Skeletal muscle satellite cell (primary cell): ENCODE results near the gene RGS17.

Experiments used
- H3K27me3 ChIP-seq: 2 replicates; pipeline ENCODE4 v1.7.0; 2013; ENCODE audit warnings: low read length; ENCODE audit not compliant: control insufficient read depth, insufficient read depth
- H3K36me3 ChIP-seq: 2 replicates; pipeline ENCODE4 v1.7.0; 2013; ENCODE audit warnings: mild to moderate bottlenecking, control low read depth, low read length; ENCODE audit not compliant: insufficient read depth
- H3K4me1 ChIP-seq: 2 replicates; pipeline ENCODE4 v1.7.0; 2013; ENCODE audit warnings: low read length; ENCODE audit not compliant: control insufficient read depth, insufficient read depth
- H3K4me2 ChIP-seq: 2 replicates; pipeline ENCODE4 v1.7.0; 2013; ENCODE audit warnings: mild to moderate bottlenecking, low read length
- H3K4me3 ChIP-seq: 2 replicates; pipeline ENCODE4 v1.7.0; 2013; ENCODE audit warnings: low read length
- H3K9ac ChIP-seq: 2 replicates; pipeline ENCODE4 v1.7.0; 2013; ENCODE audit warnings: mild to moderate bottlenecking, low read depth, low read length, moderate library complexity
- H3K9me3 ChIP-seq: replicated peaks from 2 replicates; pipeline ENCODE4 v1.7.0; 2013; ENCODE audit warnings: mild to moderate bottlenecking, control low read depth, low read length

Gene RGS17

GRCh38 chr6:153051801-153052200 lies 79.3 kb downstream of the RGS17 start:
- Histone ChIP-seq H3K4me1 (no peaks in the 10 kb centered on the region), H3K36me3 (no peaks in the 10 kb centered on the region)

GRCh38 chr6:153048631-153049030 lies 82.5 kb downstream of the RGS17 start:
- H3K27me3 ChIP-seq, result no peaks in the 10 kb centered on the region
- peaks cover 2% of the 10 kb centered on the region for H3K36me3 ChIP-seq
- no peak overlapping the region for H3K4me2 ChIP-seq
- no peak overlapping the region for H3K4me3 ChIP-seq
- H3K9me3 ChIP-seq, result no peaks in the 10 kb centered on the region
- H3K9ac ChIP-seq, result no peak overlapping the region
- H3K4me1 ChIP-seq, result peaks cover 8% of the 10 kb centered on the region

More at GRCh38 chr6:153051801-153052200, 79.3 kb downstream of the RGS17 start:
- no peaks in the 10 kb centered on the region for H3K9me3 ChIP-seq
- no peaks in the 10 kb centered on the region for H3K27me3 ChIP-seq
- no peak overlapping the region for H3K4me2 ChIP-seq
- H3K4me3 ChIP-seq, result no peak overlapping the region
- no peak overlapping the region for H3K9ac ChIP-seq

GRCh38 chr6:153047386-153047785 lies 83.7 kb downstream of the RGS17 start:
- H3K36me3 ChIP-seq, result peaks cover 13% of the 10 kb centered on the region
- peaks cover 8% of the 10 kb centered on the region for H3K4me1 ChIP-seq
- no peak overlapping the region for H3K9ac ChIP-seq
- no peak overlapping the region for H3K4me3 ChIP-seq
- H3K27me3 ChIP-seq, result no peaks in the 10 kb centered on the region
- H3K9me3 ChIP-seq, result no peaks in the 10 kb centered on the region
- H3K4me2 ChIP-seq, result no peak overlapping the region

GRCh38 chr6:153045271-153045670 lies 85.8 kb downstream of the RGS17 start:
- H3K9ac ChIP-seq, result no peak overlapping the region
- no peak overlapping the region for H3K4me2 ChIP-seq
- no peak overlapping the region for H3K4me3 ChIP-seq
- H3K36me3 ChIP-seq, result peaks cover 21% of the 10 kb centered on the region
- peaks cover 8% of the 10 kb centered on the region for H3K4me1 ChIP-seq
- no peaks in the 10 kb centered on the region for H3K9me3 ChIP-seq
- H3K27me3 ChIP-seq, result no peaks in the 10 kb centered on the region

- H3K9me3 ChIP-seq, result no peaks in the 10 kb centered on the region
- no peak overlapping the region for H3K9ac ChIP-seq
- H3K4me2 ChIP-seq, result no peak overlapping the region
- H3K4me1 ChIP-seq, result peaks cover 10% of the 10 kb centered on the region
- peaks cover 21% of the 10 kb centered on the region for H3K36me3 ChIP-seq
- H3K27me3 ChIP-seq, result no peaks in the 10 kb centered on the region
- H3K4me3 ChIP-seq, result no peak overlapping the region
These were observed 86.8 kb downstream of the RGS17 start for GRCh38 chr6:153044295-153044694.

- Histone ChIP-seq H3K9me3 (no peaks in the 10 kb centered on the region), H3K4me3 (no peak overlapping the region), H3K9ac (no peak overlapping the region), H3K4me2 (no peak overlapping the region), H3K36me3 (peaks cover 21% of the 10 kb centered on the region), H3K4me1 (peaks cover 15% of the 10 kb centered on the region), H3K27me3 (no peaks in the 10 kb centered on the region)
These were observed 87.4 kb downstream of the RGS17 start for GRCh38 chr6:153043719-153044118.

GRCh38 chr6:153038378-153039057 lies 92.6 kb downstream of the RGS17 start:
- Histone ChIP-seq H3K9me3 (no peaks in the 10 kb centered on the region), H3K4me2 (peak overlapping the region; percentile 15), H3K36me3 (peaks cover 18% of the 10 kb centered on the region), H3K4me3 (no peak overlapping the region), H3K27me3 (no peaks in the 10 kb centered on the region), H3K9ac (no peak overlapping the region), H3K4me1 (peaks cover 18% of the 10 kb centered on the region)

- peaks cover 26% of the 10 kb centered on the region for H3K4me1 ChIP-seq
- H3K27me3 ChIP-seq, result no peaks in the 10 kb centered on the region
- no peak overlapping the region for H3K4me3 ChIP-seq
- H3K4me2 ChIP-seq, result no peak overlapping the region
- H3K36me3 ChIP-seq, result no peaks in the 10 kb centered on the region
- no peak overlapping the region for H3K9ac ChIP-seq
- no peaks in the 10 kb centered on the region for H3K9me3 ChIP-seq
These were observed 96.9 kb downstream of the RGS17 start for GRCh38 chr6:153034139-153034538.

GRCh38 chr6:153032255-153032882 lies 98.7 kb downstream of the RGS17 start:
- peak overlapping the region; percentile 13 for H3K4me2 ChIP-seq
- no peaks in the 10 kb centered on the region for H3K27me3 ChIP-seq
- H3K4me1 ChIP-seq, result peaks cover 12% of the 10 kb centered on the region
- no peaks in the 10 kb centered on the region for H3K36me3 ChIP-seq
- no peak overlapping the region for H3K9ac ChIP-seq
- H3K9me3 ChIP-seq, result no peaks in the 10 kb centered on the region
- H3K4me3 ChIP-seq, result no peak overlapping the region

GRCh38 chr6:153031335-153031955 lies 99.6 kb downstream of the RGS17 start:
- peak overlapping the region; percentile 5 for H3K4me2 ChIP-seq
- no peaks in the 10 kb centered on the region for H3K9me3 ChIP-seq
- H3K36me3 ChIP-seq, result no peaks in the 10 kb centered on the region
- peaks cover 12% of the 10 kb centered on the region for H3K4me1 ChIP-seq
- no peaks in the 10 kb centered on the region for H3K27me3 ChIP-seq
- H3K4me3 ChIP-seq, result no peak overlapping the region
- no peak overlapping the region for H3K9ac ChIP-seq

GRCh38 chr6:153028963-153029362 lies 102.1 kb downstream of the RGS17 start:
- H3K27me3 ChIP-seq, result no peaks in the 10 kb centered on the region
- peaks cover under 1% of the 10 kb centered on the region for H3K36me3 ChIP-seq
- no peak overlapping the region for H3K4me3 ChIP-seq
- no peaks in the 10 kb centered on the region for H3K9me3 ChIP-seq
- peaks cover 12% of the 10 kb centered on the region for H3K4me1 ChIP-seq
- no peak overlapping the region for H3K4me2 ChIP-seq
- H3K9ac ChIP-seq, result no peak overlapping the region
